T-helper 17 cell (primary cell): Measurements from ENCODE around the gene FAM25A. TPM values are rescaled to one million over a fixed set of nuclear protein-coding genes. Genes with fewer than 3 reads are reported as not detected.

Source experiments
- ATAC-seq: fragments of 150-1000 bp; cut with Tn5 transposase; 2 replicates; pipeline ENCODE4 v1.10.0; 2021; ENCODE audit warnings: mild to moderate bottlenecking, moderate library complexity
- DNase-seq, 3 donors: peaks; one replicate each; pipeline versions ENCODE4 v3.0.0 to v3.0.0-alpha.2; 2020 to 2021
- H3K9me3 ChIP-seq: one replicate; pipeline ENCODE4 v1.7.0; 2013; ENCODE audit warnings: low read length, mild to moderate bottlenecking; ENCODE audit not compliant: control insufficient read depth, poor library complexity, severe bottlenecking
- H3K27ac Mint-ChIP-seq: one replicate; pipeline ENCODE4 v1.8.0; 2022; ENCODE audit warnings: mild to moderate bottlenecking, moderate library complexity, mixed read lengths
- H3K27me3 Mint-ChIP-seq: one replicate; pipeline ENCODE4 v1.8.0; 2022; ENCODE audit warnings: mixed read lengths
- H3K36me3 Mint-ChIP-seq: one replicate; pipeline ENCODE4 v1.8.0; 2022; ENCODE audit warnings: low read depth, mixed read lengths
- H3K4me1 Mint-ChIP-seq: one replicate; pipeline ENCODE4 v1.8.0; 2022; ENCODE audit warnings: mild to moderate bottlenecking, mixed read lengths
- H3K4me3 Mint-ChIP-seq: one replicate; pipeline ENCODE4 v1.8.0; 2022; ENCODE audit warnings: mild to moderate bottlenecking, moderate library complexity, mixed read lengths
- total RNA-seq, 4 donors: library from RNA in 2 of 4; stranded (reverse) in 2 of 4; gene quantifications; one replicate each; pipeline ENCODE4 v1.2.3 and lab custom pipeline; 2022 to 2026

FAM25A gene
- total RNA-seq, 2 donors from 2014 or later, result not detected

- Mint-ChIP-seq H3K36me3 (no peaks in the 10 kb centered on the region), H3K27me3 (no peaks in the 10 kb centered on the region), H3K4me1 (no peaks in the 10 kb centered on the region), H3K4me3 (no peak overlapping the region), H3K27ac (peak overlapping the region; percentile 68)
- no peak for DNase-seq
- no peak for ATAC-seq
- no peaks in the 10 kb centered on the region for H3K9me3 ChIP-seq
Measured at GRCh38 chr10:87058171-87058570, 38.1 kb downstream of the FAM25A start.

- ATAC-seq (no peak), DNase-seq (no peak)
- Mint-ChIP-seq H3K4me3 (no peak overlapping the region), H3K27ac (no peak overlapping the region), H3K4me1 (no peaks in the 10 kb centered on the region), H3K27me3 (no peaks in the 10 kb centered on the region), H3K36me3 (no peaks in the 10 kb centered on the region)
- H3K9me3 ChIP-seq, result no peaks in the 10 kb centered on the region
Measured at GRCh38 chr10:87059401-87059800, 39.3 kb downstream of the FAM25A start.

- no peaks in the 10 kb centered on the region for H3K4me1 Mint-ChIP-seq
- no peaks in the 10 kb centered on the region for H3K27me3 Mint-ChIP-seq
- DNase-seq (no peak), ATAC-seq (no peak)
- H3K36me3 Mint-ChIP-seq, result no peaks in the 10 kb centered on the region
- no peaks in the 10 kb centered on the region for H3K9me3 ChIP-seq
- peak overlapping the region; percentile 63 for H3K27ac Mint-ChIP-seq
- H3K4me3 Mint-ChIP-seq, result peak overlapping the region; percentile 3
Measured at GRCh38 chr10:87060280-87060928, 40.3 kb downstream of the FAM25A start.

- Mint-ChIP-seq H3K4me3 (no peak overlapping the region), H3K27me3 (no peaks in the 10 kb centered on the region), H3K4me1 (peaks cover 13% of the 10 kb centered on the region), H3K36me3 (peaks cover 13% of the 10 kb centered on the region), H3K27ac (no peak overlapping the region)
- ATAC-seq (no peak), DNase-seq (no peak)
- no peaks in the 10 kb centered on the region for H3K9me3 ChIP-seq
Measured at GRCh38 chr10:87064651-87065050, 44.6 kb downstream of the FAM25A start.

- Mint-ChIP-seq H3K27me3 (no peaks in the 10 kb centered on the region), H3K4me1 (peaks cover 13% of the 10 kb centered on the region), H3K4me3 (no peak overlapping the region), H3K36me3 (peaks cover 13% of the 10 kb centered on the region), H3K27ac (peak overlapping the region; percentile 90)
- no peak for ATAC-seq
- H3K9me3 ChIP-seq, result no peaks in the 10 kb centered on the region
- DNase-seq, result no peak
Measured at GRCh38 chr10:87066178-87066577, 46.1 kb downstream of the FAM25A start.

- Mint-ChIP-seq H3K27ac (peak overlapping the region; percentile 90), H3K36me3 (peaks cover 16% of the 10 kb centered on the region)
- DNase-seq, result no peak
Measured at GRCh38 chr10:87066865-87067264, 46.8 kb downstream of the FAM25A start.

GRCh38 chr10:87068281-87068680, 48.2 kb downstream of the FAM25A start:
- ATAC-seq (no peak), DNase-seq (no peak)
- H3K4me1 Mint-ChIP-seq, result peaks cover 13% of the 10 kb centered on the region
- H3K36me3 Mint-ChIP-seq, result peaks cover 16% of the 10 kb centered on the region
- no peaks in the 10 kb centered on the region for H3K9me3 ChIP-seq
- H3K27ac Mint-ChIP-seq, result peak overlapping the region; percentile 14
- H3K27me3 Mint-ChIP-seq, result no peaks in the 10 kb centered on the region
- H3K4me3 Mint-ChIP-seq, result no peak overlapping the region

More at GRCh38 chr10:87066865-87067264, 46.8 kb downstream of the FAM25A start:
- no peak for ATAC-seq
- Mint-ChIP-seq H3K4me3 (no peak overlapping the region), H3K4me1 (peaks cover 13% of the 10 kb centered on the region), H3K27me3 (no peaks in the 10 kb centered on the region)
- no peaks in the 10 kb centered on the region for H3K9me3 ChIP-seq

GRCh38 chr10:87072449-87072848, 52.4 kb downstream of the FAM25A start:
- Mint-ChIP-seq H3K27ac (peak overlapping the region; percentile 6), H3K27me3 (no peaks in the 10 kb centered on the region), H3K4me3 (no peak overlapping the region), H3K36me3 (peaks cover 5% of the 10 kb centered on the region), H3K4me1 (peaks cover 2% of the 10 kb centered on the region)
- DNase-seq, result no peak
- H3K9me3 ChIP-seq, result no peaks in the 10 kb centered on the region
- no peak for ATAC-seq

Other genes starting within 250 kb of the FAM25A start
- gene MMRN2, start 62.7 kb upstream of the FAM25A start, total RNA-seq, result 1 to 10 TPM in 1 of 2 donors, under 1 TPM in 1; 0.42 to 1.6 TPM
- not detected for gene SNCG, start 61.7 kb upstream of the FAM25A start, total RNA-seq
- gene ADIRF, start 51.8 kb upstream of the FAM25A start, total RNA-seq, result under 1 TPM in 1 of 2 donors, not detected in 1; 0.42 TPM
- gene GLUD1, start 74.5 kb downstream of the FAM25A start, total RNA-seq, result 100 to 1,000 TPM; 107 TPM
- 10 to 100 TPM; 28.9 to 31.3 TPM for gene SHLD2, start 74.9 kb downstream of the FAM25A start, total RNA-seq
- gene NUTM2A, start 205.2 kb downstream of the FAM25A start, total RNA-seq, result 1 to 10 TPM; 1.0 to 1.7 TPM